GM21717 (cell line): ENCODE data around the gene PLA2G2F.

Source experiments
- ATAC-seq: cut with Tn5 transposase; IDR thresholded peaks from one replicate; pipeline ENCODE4 v1.9.1; 2021; ENCODE audit warnings: mild to moderate bottlenecking, moderate library complexity; ENCODE audit not compliant: unreplicated experiment

Gene PLA2G2F

GRCh38 chr1:20188455-20188817 is 49.3 kb downstream of the PLA2G2F start:
- ATAC-seq: no peak

GRCh38 chr1:20189664-20190063 is 50.5 kb downstream of the PLA2G2F start:
- no peak for ATAC-seq

DNA sequence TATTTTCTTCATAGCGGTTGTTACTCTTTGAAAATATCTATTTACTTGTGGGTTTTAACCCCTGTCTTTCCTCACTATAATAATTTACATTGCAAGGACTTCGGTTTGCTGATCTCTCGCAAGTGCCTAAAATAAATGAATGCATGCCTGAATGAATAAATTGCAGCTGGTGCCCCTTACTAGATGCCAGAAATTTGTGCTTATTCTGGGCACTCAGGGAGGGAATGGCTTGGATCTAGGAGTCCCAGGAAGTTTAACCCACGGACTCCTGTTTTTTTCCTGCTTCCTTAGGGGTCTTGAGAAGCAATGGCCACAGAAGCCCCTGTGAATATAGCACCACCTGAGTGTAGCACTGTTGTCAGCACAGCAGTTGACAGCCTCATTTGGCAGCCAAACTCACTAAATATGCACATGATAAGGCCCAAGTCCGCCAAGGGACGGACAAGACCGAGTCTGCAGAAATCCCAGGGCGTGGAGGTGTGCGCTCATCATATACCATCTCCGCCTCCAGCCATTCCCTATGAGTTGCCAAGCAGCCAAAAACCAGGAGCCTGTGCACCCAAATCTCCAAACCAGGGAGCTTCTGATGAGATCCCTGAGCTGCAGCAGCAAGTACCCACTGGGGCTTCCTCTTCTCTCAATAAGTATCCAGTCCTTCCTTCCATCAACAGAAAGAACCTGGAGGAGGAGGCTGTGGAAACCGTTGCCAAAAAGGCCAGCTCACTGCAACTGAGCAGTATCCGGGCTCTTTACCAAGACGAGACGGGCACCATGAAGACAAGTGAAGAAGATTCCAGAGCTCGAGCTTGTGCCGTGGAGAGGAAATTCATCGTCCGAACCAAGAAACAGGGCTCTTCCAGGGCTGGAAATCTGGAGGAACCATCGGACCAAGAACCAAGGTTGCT is 51.4 kb downstream of the PLA2G2F start:
- ATAC-seq: no peak

DNA sequence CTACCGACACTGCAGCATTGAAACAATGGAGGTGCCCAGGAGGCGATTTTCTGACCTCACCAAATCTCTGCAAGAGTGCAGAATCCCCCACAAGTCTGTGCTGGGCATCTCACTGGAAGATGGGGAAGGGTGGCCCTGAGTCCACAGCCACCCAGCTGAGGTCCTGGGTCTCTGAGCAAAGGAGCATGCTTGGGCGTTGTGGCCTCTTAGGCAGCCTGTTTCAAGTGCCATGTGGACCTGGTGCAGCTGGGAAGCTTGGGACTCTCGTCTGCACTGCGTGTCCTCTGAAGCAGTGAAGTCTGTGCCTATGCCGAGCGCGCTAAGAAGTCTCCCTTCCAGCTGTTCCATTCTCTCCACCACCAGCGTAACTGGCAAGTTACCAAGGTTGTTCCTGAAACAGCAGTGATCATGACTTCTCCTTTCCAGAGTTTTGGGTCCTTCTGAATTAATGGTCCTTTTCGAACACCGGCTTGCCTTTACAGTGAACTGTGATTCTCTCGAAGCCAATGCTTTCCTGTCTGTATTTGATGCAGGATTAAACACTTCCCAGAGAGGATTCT is 52.2 kb downstream of the PLA2G2F start:
- no peak for ATAC-seq

- no peak for ATAC-seq
Observed at GRCh38 chr1:20192364-20192763, 53.2 kb downstream of the PLA2G2F start.

DNA sequence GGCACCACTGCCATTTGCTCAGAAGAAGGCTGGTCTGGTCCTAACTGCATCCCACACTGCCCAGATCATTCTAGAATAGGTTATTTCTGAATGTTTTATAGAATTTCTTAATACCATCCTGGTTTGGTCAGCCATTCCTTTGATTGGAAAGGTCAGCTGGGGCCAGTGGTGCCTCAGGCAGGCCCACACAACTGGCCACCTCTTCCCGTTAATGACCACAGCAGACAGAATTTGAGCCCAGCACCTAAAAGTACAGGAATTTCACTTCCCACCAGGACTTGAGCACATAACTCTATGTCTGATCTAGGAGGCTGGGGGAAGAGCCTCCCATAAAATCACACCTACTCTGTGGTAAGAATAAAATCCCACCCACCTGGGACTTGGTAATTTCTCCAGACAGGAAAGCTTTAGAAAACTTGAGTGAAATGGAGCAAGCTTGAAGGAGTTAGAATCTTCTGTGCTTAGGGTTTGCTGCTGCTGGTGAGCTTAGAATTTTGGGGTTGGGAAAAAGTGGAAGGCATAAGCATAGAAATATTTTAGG is 53.8 kb downstream of the PLA2G2F start:
- ATAC-seq: no peak

DNA sequence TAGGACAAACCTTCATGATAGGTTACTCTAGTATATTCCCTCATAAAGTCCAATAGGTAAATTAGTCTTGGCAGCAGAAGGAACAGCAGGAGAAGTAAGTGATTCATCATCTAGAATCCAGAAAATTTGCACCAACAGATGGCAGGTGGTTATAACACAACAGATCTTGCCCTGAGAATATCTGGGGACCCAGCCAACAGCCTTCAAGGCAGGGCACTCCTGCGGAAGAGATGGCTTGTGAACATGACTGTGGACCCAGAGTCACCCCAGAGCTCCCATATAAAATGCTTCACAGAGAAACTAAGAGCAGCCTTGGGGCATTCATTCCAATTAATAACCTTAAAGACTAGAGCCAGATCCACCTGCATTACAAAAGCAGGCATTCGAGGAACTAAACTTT is 55.1 kb downstream of the PLA2G2F start:
- no peak for ATAC-seq

DNA sequence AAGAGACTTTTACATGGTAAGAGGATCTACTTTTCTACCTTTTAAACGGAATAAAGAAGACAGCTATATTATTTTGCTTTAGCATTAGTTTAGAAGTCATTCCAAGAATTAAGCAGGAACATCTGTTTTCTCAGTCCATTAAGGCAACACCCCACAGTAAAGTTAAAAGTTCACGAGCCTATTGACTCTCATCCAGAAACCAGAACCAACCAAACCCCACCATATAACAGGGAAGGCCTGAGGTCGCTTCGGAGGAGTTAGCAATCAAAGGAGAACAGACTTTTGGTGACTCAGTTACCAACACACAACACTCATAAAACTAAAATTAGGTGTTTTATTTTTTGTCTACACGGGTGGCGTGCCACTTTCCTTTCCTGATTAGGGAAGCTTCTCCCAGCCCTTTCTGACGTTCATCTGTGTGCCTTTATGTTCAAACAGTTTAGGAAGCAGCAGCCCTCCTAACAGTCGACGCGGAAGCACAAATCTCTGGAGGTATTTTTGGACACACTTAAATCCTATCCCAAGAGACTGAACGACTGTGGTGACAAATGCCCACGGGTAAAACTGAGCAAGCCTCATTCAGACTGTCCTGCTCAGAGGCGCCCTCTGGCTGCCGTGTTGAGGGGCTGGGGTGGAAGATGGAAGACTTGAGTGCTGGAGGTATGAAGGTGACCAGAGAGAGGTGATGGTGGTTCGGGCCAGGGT is 55.8 kb downstream of the PLA2G2F start:
- no peak for ATAC-seq

- no peak for ATAC-seq
Observed at GRCh38 chr1:20195462-20195780, 56.3 kb downstream of the PLA2G2F start.

GRCh38 chr1:20197329-20197791 is 58.2 kb downstream of the PLA2G2F start:
- no peak for ATAC-seq

DNA sequence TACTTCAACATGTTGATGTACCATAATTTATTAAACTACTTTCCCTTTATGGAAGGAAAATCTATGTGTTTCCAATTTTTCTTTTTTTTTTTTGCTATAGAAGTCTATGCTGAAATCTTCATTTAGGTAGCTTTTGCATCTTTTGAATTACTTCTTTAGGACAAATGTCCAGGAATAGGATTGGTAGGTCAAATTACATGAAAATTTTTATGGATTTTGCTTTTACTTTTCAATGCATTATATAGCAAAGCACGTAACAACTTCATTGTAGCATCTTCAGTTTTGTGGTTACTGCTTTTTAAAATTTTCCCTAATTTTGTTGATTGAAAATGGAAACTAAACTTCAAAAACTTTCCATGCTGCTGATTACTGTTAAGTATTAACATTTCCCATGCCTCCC is 59.2 kb downstream of the PLA2G2F start:
- no peak for ATAC-seq

DNA sequence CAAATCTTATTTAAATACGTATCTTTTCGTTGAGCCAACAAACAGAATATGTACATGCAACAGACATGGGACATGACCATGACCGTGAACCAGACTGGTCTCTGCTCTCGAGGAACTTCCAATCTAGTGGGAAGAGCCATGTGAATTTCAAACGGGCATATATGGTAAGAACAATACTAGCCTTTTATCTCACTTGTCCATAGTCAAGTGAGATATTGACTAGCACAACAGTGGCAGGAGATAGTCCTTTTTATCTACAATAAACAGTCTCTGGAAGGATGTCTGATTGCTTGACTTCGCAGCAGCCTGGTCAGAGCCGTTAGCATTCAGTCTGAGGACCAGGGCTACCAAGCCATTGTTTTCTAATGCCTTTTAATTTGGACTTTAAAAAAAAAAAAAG is 59.8 kb downstream of the PLA2G2F start:
- no peak for ATAC-seq

DNA sequence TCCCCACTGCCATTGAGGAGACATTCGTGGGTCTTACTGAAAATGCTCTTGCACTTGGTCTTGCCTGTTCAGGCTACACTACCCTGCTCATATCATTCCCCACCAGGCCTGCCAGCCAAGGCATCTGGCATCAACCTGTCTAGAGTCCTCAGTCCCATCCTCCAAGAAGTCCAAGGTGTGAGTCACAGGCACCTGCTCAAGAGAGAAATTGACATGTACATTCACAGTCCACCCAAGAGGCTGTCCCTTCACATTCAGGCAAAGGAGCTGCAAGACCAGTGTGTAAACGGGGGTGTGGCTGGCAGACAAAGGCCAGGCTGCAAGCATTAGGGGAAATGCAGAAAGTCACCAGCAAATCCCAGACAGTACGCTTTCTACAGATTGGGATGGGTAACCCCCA is 60.3 kb downstream of the PLA2G2F start:
- no peak for ATAC-seq

DNA sequence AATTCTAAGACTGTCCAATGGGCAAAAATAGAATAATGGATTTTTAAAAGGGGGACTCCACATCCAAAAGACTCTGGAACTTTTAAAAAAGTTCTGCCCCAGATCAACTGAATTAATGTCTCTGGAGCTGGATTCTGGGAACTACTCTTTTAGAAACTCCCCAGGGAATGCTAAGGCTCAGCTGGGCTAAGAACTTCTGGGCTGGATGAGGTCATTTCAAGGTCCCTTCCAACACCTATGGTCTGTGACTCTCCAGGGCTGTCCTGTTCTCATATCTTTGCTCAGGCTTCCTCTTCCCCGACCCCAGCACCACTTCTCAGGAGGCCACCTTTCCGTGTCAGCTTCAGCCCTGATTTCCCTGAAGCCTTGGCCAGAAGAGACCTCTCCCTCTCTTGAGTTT is 60.7 kb downstream of the PLA2G2F start:
- no peak for ATAC-seq
